Tibial nerve (tissue), 4 donors: Measurements from ENCODE around the gene ZFAND6. TPM values are rescaled to one million over a fixed set of nuclear protein-coding genes. Genes with fewer than 3 reads are reported as not detected.
A peak's percentile ranks its signal among the peaks of the same experiment; 100 is the strongest.

ENCODE experiments used
- DNase-seq, 2 donors: peaks; one replicate each; pipeline ENCODE4 v3.0.0-alpha.2; 2019; ENCODE audit warnings: low spot score in 2 of 2
- H3K27ac ChIP-seq, 4 donors: fragments of 200-600 bp; sonication (generic) in 3 of 4; one replicate each; pipeline ENCODE4 v1.5.1; 2017 to 2019; ENCODE audit warnings: mild to moderate bottlenecking in 1 of 4
- H3K27me3 ChIP-seq, 2 donors: fragments of 200-600 bp; sonication (generic) in 1 of 2; one replicate each; pipeline versions ENCODE4 v1.5.1 to v1.6.0; 2017 to 2019
- H3K36me3 ChIP-seq, 3 donors: fragments of 200-600 bp; sonication (generic); one replicate each; pipeline ENCODE4 v1.5.1; 2018 to 2019
- H3K4me1 ChIP-seq, 4 donors: fragments of 200-600 bp; sonication (generic) in 3 of 4; one replicate each; pipeline ENCODE4 v1.5.1; 2017 to 2019
- H3K4me3 ChIP-seq, 4 donors: fragments of 200-600 bp; sonication (generic) in 3 of 4; one replicate each; pipeline ENCODE4 v1.5.1; 2017 to 2019; ENCODE audit warnings: mild to moderate bottlenecking in 1 of 4, moderate library complexity in 1 of 4
- H3K9me3 ChIP-seq, 4 donors: fragments of 200-600 bp; sonication (generic) in 3 of 4; one replicate each; pipeline ENCODE4 v1.5.1; 2017 to 2019
- EP300 ChIP-seq, 2 donors: sonication (generic); formaldehyde crosslinking; IDR thresholded peaks; one replicate each; pipeline ENCODE4 v1.6.1; 2017; ENCODE audit warnings: antibody characterized with exemption in 2 of 2, mild to moderate bottlenecking in 1 of 2
- POLR2A ChIP-seq, 2 donors: fragments of 450-650 bp; IDR thresholded peaks; one replicate each; pipeline ENCODE4 v1.6.1; 2017; ENCODE audit warnings: antibody characterized with exemption in 2 of 2, mild to moderate bottlenecking in 2 of 2, moderate library complexity in 2 of 2
- WGBS, 2 donors: methylation state at CpG; one replicate each; pipeline ENCODE4 v1.1.5; 2018; 5-methylcytosine and 5-hydroxymethylcytosine counted together
- total RNA-seq, 4 donors: library from RNA; depleted of rRNA; stranded (reverse); fragments of >200 nt; gene quantifications; one replicate each; pipeline ENCODE4 v1.1.0, GENCODE V29; 2016
- TF ChIP-seq, protein P1 (sequence below), 5 experiments: fragments of 200-600 bp in 3 of 5; fragments of 450-650 bp in 2 of 5; sonication (generic) in 3 of 5; IDR thresholded peaks; one replicate each; pipeline ENCODE4 v1.5.1; 2016 to 2019; ENCODE audit warnings: antibody characterized with exemption in 5 of 5, mild to moderate bottlenecking in 3 of 5, moderate library complexity in 2 of 5

The ZFAND6 gene
- total RNA-seq, 4 donors from 2014 or later, result 68.6 to 126 (median 88.2) TPM

- Histone ChIP-seq H3K27me3 (no peaks in the 10 kb centered on the region), H3K4me3 (no peak overlapping the region), H3K27ac (no peak overlapping the region), H3K4me1 (peaks cover 0 to 26% (median 0%) of the 10 kb centered on the region in 4 donors), H3K9me3 (no peaks in the 10 kb centered on the region), H3K36me3 (no peaks in the 10 kb centered on the region)
- WGBS, 2 donors, result 35 to 51% methylated on average over 2 to 3 of the region's 3 CpGs
- TF ChIP-seq EP300 (IDR thresholded peaks at IDR 0.05) (no peak), POLR2A (IDR thresholded peaks at IDR 0.05) (no peak)
- TF ChIP-seq, protein P1, sequence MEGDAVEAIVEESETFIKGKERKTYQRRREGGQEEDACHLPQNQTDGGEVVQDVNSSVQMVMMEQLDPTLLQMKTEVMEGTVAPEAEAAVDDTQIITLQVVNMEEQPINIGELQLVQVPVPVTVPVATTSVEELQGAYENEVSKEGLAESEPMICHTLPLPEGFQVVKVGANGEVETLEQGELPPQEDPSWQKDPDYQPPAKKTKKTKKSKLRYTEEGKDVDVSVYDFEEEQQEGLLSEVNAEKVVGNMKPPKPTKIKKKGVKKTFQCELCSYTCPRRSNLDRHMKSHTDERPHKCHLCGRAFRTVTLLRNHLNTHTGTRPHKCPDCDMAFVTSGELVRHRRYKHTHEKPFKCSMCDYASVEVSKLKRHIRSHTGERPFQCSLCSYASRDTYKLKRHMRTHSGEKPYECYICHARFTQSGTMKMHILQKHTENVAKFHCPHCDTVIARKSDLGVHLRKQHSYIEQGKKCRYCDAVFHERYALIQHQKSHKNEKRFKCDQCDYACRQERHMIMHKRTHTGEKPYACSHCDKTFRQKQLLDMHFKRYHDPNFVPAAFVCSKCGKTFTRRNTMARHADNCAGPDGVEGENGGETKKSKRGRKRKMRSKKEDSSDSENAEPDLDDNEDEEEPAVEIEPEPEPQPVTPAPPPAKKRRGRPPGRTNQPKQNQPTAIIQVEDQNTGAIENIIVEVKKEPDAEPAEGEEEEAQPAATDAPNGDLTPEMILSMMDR (IDR thresholded peaks at IDR 0.05), result no peak
- DNase-seq, result no peak
Measured at GRCh38 chr15:80107774-80108173, 48.3 kb downstream of the ZFAND6 start.

DNA sequence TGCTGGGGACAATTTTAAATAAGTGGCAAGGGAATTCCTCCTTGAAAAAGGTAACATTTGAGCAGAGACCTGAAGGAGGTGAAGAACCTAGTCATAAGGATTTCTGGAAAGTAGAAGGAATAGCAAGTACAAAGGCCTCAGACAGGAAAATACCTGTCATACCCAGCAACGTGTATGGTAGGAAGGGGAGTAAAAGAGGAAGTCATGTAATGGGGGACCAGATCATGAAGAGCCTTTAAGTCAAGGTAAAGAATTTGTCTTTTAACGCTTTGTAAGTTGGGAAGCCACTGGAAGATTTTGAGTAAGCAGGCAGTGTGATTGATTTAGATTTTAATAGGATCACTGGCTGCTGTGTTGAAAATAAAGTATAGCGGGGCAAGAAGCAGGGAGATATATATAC, 49.9 kb downstream of the ZFAND6 start:
- Histone ChIP-seq H3K4me1 (peaks cover 0 to 40% (median 0%) of the 10 kb centered on the region in 4 donors), H3K27me3 (no peaks in the 10 kb centered on the region), H3K36me3 (no peaks in the 10 kb centered on the region), H3K9me3 (no peaks in the 10 kb centered on the region), H3K4me3 (no peak overlapping the region), H3K27ac (no peak overlapping the region)
- WGBS, 2 donors, result 80 to 89% methylated on average over 3 of the region's 3 CpGs
- no peak for DNase-seq
- TF ChIP-seq POLR2A (IDR thresholded peaks at IDR 0.05) (no peak), EP300 (IDR thresholded peaks at IDR 0.05) (no peak)
- TF ChIP-seq, protein P1 (IDR thresholded peaks at IDR 0.05), result no peak

DNA sequence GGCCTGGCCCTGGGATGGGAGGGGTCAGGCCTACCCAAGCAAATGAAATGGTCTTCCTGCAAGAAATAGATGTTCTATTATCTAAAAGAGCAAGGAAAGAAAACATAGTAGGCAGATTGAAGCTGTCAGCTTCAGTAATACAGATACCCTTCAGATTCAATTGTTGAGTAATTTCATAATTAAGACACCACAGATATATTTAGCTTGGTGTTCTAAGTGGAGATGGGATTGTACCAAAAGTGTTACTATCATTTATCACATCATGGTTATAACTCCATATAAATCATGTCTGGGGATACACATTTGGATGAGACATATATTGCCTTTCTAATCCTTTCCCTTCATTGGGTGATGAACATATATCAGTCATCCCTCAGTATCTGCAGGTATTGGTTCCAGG, 51.4 kb downstream of the ZFAND6 start:
- TF ChIP-seq, protein P1 (IDR thresholded peaks at IDR 0.05), result no peak
- TF ChIP-seq POLR2A (IDR thresholded peaks at IDR 0.05) (no peak), EP300 (IDR thresholded peaks at IDR 0.05) (no peak)
- Histone ChIP-seq H3K27ac (no peak overlapping the region), H3K36me3 (no peaks in the 10 kb centered on the region), H3K4me1 (peaks cover 0 to 52% (median 7%) of the 10 kb centered on the region in 4 donors), H3K9me3 (no peaks in the 10 kb centered on the region), H3K4me3 (no peak overlapping the region), H3K27me3 (no peaks in the 10 kb centered on the region)
- no peak for DNase-seq

DNA sequence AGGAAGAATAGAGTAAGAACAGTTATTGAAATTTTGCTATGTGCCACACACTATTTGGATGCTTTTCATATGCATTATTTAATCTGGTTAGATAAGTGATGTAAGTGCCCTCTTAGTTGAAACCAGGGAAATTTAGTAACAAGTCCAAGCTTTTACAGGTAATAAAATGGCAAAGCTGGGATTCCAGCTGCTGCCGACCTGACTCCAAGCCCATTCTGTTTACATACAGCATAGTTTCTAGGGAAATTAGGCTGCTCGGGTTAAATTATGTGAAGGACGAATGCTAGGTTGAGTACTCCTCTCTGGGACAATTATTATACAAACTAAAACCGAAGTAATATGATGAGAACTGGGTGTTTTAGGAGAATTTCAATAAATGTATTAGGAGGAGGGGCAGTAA, 54.6 kb downstream of the ZFAND6 start:
- TF ChIP-seq EP300 (IDR thresholded peaks at IDR 0.05) (no peak), POLR2A (IDR thresholded peaks at IDR 0.05) (no peak)
- TF ChIP-seq, protein P1 (IDR thresholded peaks at IDR 0.05), result no peak
- no peak for DNase-seq
- H3K27ac ChIP-seq, result peak overlapping the region in 1 of 4 donors; percentile 13
- no peak overlapping the region for H3K4me3 ChIP-seq
- no peaks in the 10 kb centered on the region for H3K27me3 ChIP-seq
- no peaks in the 10 kb centered on the region for H3K9me3 ChIP-seq
- H3K36me3 ChIP-seq, result no peaks in the 10 kb centered on the region
- WGBS, 2 donors, result 63 to 64% methylated on average over 4 of the region's 4 CpGs
- H3K4me1 ChIP-seq, result peaks cover 0 to 50% (median 7%) of the 10 kb centered on the region in 4 donors

GRCh38 chr15:80115021-80115420, 55.5 kb downstream of the ZFAND6 start:
- TF ChIP-seq EP300 (IDR thresholded peaks at IDR 0.05) (no peak), POLR2A (IDR thresholded peaks at IDR 0.05) (no peak)
- TF ChIP-seq, protein P1 (IDR thresholded peaks at IDR 0.05), result no peak
- WGBS, 2 donors, result 44 to 47% methylated on average over 1 of the region's 1 CpG
- H3K4me3 ChIP-seq, result no peak overlapping the region
- no peaks in the 10 kb centered on the region for H3K9me3 ChIP-seq
- H3K27me3 ChIP-seq, result no peaks in the 10 kb centered on the region
- no peak overlapping the region for H3K27ac ChIP-seq
- H3K36me3 ChIP-seq, result no peaks in the 10 kb centered on the region
- peaks cover 0 to 50% (median 7%) of the 10 kb centered on the region in 4 donors for H3K4me1 ChIP-seq
- DNase-seq, result no peak
